GM18499 (cell line): ENCODE results near the gene PNMA8B.
"Not testable (repeated sequence)": the region's sequence is repeated elsewhere in the genome, so short reads cannot be mapped to it uniquely, and the experiment has no call there.

ENCODE experiments used
- ATAC-seq: cut with Tn5 transposase; IDR thresholded peaks from one replicate; pipeline ENCODE4 v1.9.1; 2021; ENCODE audit warnings: moderate number of reproducible peaks; ENCODE audit not compliant: insufficient read depth, unreplicated experiment

The PNMA8B gene, protein sequence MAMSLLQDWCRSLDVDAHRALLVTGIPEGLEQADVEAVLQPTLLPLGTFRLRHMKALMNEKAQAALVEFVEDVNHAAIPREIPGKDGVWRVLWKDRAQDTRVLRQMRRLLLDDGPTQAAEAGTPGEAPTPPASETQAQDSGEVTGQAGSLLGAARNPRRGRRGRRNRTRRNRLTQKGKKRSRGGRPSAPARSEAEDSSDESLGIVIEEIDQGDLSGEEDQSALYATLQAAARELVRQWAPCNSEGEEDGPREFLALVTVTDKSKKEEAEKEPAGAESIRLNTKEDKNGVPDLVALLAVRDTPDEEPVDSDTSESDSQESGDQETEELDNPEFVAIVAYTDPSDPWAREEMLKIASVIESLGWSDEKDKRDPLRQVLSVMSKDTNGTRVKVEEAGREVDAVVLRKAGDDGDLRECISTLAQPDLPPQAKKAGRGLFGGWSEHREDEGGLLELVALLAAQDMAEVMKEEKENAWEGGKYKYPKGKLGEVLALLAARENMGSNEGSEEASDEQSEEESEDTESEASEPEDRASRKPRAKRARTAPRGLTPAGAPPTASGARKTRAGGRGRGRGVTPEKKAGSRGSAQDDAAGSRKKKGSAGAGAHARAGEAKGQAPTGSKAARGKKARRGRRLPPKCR

GRCh38 chr19:46495786-46496099 is at the start of gene PNMA8B:
Gene PNMA8B (minus strand): TSS chr19:46495867. CDS start chr19:46495465, 402 bp downstream.
- no peak for ATAC-seq

- ATAC-seq = no peak
These were observed 49.0 kb upstream of the PNMA8B start for GRCh38 chr19:46544651-46545050.

DNA sequence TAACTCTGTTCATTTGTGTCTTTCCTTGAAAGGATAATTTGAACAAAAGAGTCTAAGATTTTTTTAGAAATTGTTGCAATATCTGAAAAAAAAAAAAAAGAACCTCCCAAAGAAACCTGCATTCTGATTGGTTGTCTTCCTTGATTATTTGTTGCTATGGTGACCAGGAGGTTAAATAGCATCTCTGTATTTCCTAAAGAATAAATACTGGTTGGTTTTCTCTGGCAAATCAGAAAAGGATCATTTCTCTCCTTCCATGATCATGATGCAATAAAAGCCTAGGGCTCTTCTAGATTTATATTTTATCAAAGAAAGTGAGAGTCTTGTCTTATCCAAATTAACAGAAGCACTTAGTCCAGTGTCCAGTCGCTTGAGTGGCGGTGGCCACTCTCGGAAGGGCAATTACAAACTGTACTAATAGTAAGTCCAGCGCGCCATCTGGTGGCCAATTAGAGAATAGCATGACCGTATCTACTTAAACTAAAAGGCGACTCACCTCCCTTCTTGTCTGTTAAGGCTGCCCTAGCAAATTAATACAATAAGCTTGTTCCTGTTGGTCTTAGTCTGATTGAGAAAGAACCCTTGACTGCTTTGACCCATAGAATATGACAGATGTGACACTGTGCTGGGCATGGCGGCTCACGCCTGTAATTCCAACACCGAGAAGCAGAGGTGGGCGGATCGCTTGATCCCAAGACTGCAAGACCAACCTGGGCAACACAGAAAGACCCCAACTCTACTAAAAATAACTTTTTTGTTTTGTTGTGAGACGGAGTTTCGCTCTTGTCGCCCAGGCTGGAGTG is 47.0 kb upstream of the PNMA8B start:
- ATAC-seq = no peak

DNA sequence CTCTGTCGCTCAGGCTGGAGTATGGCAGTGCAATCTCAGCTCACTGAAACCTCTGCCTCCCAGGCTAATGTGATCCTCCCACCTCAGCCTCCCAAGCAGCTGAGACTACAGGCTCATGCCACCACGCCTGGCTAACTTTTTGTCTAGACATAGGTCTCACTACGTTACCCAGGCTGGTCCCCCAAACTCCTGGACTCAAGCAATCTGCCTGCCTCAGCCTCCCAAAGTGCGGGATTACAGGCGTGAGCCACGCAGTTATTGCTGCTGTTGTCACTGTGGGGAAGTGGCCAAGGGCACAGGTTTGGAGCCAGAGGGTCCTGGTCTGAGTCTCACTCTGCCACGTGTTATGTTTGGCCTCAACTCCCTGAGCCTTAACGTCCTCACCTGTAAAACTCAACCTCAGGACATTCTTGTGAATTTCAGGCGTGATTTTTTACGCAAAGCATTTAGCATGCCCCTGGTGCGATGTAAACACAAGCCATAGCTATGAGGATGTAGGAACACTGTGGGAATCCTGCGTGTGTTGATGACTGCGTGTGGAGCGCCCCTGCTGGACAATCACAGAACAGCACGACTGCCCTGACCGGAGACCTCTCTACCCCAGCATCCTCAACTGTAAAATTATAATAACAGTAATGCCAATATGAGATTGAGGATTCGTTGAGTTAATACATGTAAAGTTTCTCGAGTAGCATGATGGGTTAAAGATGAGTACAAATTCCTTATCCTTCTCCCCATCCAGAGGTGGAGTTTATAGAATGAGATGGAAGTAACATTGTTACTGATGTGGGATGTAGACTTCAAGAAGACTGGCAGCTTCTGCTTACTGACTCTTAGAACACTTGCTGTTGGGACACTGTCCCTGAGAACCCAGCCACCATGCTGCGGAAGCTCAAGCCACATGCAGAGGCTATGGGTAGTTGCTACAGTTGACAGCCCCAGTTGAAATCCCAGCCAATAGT is 41.8 kb upstream of the PNMA8B start:
- no peak for ATAC-seq

DNA sequence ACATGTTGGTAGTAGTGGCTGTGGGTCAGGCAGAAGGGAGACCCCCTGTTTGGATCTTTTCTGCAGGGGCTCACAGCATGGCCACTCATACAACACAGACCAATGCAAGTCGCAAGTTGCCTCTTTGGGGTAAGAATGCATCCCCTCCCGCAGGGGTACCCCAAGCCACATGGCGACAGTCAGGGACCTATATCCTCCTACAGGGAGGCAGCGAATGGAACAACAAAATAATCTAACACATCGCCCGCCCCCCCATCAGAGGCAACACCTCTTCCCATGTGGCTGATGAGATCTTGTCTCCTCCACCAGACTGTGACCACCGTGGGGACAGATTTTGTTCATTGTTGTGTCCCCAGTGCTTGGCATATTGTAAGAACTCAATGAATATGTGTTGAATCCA is 40.7 kb upstream of the PNMA8B start:
- no peak for ATAC-seq

DNA sequence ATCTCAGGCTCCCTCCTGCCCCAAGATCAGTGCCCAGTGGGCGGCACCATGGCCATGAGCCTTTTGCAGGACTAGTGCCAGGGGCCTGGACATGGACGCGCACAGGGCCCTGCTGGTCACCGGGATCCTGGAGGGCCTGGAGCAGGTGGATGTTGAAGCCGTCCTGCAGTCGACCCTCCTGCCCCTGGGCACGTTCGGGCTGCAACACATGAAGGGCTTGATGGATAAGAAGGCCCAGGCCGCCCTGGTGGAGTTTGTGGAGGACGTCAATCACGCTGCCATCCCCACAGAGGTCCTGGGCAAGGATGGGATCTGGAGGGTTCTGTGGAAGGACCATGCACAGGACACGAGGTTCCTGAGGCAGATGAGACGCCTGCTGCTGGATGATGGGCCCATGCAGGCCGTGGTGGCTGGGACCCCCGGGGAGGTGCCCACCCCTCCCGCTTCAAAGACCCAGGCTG is 38.0 kb upstream of the PNMA8B start:
- ATAC-seq = no peak

DNA sequence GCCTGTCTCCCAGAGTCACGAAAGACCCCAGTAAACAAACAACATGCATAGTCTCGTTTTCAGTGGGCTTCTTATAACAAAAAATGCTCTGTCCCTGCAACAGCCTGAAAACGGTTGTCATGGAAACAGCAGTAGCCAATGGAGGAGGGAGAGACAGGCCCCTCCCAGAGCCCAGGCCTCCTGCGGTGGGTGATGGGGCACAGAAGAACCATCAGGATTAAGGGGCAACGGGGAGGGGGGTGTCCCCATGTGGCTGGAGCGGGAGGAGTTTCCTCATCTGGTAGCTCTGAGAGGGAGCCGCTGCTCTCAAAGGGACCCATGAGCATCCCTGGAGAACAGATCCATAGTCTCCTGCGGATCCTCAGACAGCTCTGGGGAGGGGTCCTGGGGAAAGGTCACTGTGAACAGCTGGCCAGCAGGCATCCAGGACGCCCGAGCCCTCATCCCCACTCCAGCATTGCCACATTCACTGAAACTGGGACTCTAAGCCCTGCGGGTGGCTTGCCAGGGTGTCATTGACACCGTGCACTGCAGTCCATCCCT is 37.5 kb upstream of the PNMA8B start:
- ATAC-seq = no peak

GRCh38 chr19:46530636-46531035 is 35.0 kb upstream of the PNMA8B start:
- no peak for ATAC-seq

DNA sequence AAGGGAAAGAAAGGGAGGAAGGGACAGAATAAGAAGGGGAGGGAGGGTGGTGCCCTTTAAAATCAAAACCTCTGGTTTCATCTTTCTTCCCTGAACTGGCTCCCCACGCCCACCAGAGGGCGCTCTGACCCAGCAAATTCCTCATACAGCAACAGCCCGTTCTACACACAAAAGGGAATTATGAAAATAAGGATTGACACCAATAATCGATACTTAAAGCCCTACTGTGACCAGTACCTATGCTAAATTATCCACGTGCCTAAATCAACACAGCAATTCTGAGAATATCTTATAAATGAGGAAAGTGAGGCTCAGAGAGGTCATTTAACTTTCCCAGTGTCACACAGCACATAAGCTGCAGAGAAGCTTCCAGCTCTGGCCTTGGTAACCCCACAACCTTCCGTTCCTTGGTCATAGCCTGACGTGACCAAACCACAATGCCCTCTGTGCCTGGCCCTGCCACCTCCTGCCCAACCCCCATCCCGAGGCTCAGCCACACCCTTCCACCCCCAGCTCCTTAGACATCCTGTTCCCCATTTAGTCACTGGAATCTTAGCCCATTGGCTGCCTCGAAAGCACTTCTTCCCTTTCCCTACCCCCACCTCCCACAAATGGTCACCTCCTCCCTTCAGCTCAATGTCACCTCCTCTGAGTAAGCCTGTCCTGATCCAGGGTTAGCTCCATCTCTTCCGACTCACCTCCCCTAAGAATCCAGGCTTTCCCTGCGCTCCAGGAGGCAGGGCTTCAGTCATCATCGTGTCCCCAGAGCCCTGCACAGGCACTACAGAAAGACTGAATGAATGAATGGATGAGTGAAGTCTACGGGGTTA is 34.2 kb upstream of the PNMA8B start:
- no peak for ATAC-seq

DNA sequence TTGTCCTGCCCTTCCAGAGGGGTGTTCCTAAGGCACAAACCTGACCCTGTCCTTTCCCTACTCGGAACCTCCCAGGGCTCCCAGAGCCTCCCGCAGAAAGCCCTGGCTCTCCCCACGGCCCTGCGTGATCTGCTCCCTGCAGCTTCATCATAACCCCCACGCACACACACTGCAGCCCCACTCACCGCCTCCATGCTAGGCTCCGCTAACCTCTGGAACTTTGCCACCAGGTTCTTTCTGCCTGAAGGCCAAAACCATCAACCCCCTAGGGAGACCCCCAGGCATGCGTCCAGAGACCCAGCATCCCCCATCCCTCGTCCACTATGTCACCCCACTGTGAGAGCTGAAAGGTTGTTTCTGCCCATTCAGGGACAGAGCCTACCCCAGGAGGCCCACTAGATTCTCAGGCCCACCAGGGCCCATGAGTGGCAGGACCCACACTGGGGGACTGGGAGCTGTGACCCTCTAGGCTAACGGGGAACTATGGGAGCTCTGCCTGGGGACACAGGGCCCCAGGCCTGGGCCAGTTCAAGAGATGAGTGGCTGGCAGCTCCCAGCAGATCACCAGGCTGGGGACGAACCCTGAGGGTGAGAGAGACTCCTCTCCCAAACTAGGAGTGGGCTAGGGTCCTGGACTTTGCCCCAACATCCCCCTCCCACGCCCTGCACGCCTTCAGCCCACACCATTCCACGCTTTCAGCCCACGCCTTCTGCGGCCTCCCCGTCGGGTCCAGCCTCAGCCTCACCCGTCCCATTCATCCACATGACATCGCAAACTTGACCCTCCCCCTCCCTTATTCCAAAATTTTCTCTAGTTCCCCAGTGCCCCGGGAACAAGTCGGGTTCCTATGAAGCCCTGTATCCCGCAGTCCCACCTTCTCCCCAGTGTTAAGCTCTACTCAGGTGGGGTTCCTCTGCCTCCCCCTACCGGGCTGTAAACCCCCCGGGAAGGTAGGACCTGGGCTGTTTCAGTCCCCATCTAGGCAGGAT is 33.2 kb upstream of the PNMA8B start:
- no peak for ATAC-seq

- not testable (repeated sequence) for ATAC-seq
These were observed 31.1 kb upstream of the PNMA8B start for GRCh38 chr19:46526801-46527200.

GRCh38 chr19:46524308-46524707 is 28.6 kb upstream of the PNMA8B start:
- no peak for ATAC-seq

DNA sequence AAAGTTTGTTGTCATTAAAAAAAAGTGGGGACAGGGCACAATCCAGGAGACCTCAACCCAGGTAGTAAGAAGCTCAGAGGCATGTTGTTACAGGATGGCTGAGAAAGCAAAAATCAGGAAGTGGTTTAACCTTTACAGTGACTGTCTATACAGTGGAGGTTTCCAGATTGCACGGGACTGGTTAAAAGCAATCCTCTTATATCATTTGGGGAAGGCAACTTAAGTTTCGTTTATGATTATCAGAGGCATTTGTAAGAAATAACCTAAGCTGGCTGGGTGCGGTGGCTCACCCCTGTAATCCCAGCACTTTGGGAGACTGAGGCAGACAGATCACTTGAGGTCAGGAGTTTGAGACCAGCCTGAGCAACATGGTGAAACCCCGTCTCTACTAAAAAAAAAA is 27.3 kb upstream of the PNMA8B start:
- ATAC-seq = not testable (repeated sequence)

- ATAC-seq = no peak
These were observed 25.7 kb upstream of the PNMA8B start for GRCh38 chr19:46521241-46521868.

GRCh38 chr19:46520616-46521015 is 24.9 kb upstream of the PNMA8B start:
- ATAC-seq = no peak

DNA sequence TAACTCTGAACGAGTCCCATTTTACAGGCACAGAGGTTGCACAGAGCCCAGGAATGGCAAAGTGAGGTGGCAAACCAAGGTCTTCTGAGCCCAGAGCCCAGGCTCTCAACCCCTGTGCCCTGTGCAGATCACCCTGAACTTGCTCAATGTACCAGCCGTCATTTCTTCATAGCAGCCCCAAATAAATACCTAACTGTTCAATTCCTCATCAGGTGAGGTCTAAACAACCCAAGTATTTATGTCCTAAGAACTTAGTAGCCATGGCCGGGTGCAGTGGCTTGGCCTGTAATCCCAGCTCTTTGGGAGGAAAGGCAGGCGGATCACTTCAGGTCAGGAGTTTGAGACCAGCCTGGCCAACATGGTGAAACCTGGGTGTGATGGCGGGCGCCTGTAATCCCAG is 21.8 kb upstream of the PNMA8B start:
- ATAC-seq = no peak

DNA sequence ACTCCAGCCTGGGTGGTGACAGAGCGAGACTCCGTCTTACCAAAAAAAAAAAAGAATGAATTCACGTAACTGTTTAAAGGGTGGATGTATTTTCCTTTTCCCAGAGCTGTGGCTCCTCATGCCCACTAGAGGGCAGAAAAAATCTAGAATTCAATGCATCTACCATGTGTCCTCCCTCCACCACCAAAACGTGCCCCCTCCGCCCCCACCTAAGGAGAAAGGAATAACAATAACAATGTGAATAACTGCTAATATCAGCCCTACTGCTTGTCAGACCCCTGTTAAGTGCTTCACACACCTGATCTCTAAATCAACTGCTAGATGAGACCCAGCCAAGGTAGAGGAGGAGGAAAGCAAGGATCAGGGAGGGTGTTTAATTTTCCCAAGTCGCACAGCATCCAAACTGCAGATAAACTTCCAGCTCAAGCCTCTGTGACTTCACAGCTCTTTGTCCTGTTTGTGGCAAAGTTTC is 20.2 kb upstream of the PNMA8B start:
- ATAC-seq = no peak
